Trophoblast cell (in vitro differentiated cells and primary cell): ENCODE data around the gene KY.

Experiments
- DNase-seq, 2 donors: peaks; one replicate each; pipeline ENCODE4 v3.0.0-alpha.2; 2016
- H2AFZ ChIP-seq: 2 replicates; pipeline ENCODE4 v1.6.1; 2013; ENCODE audit warnings: low read length, moderate library complexity, mild to moderate bottlenecking; ENCODE audit not compliant: insufficient read depth, poor library complexity
- H2AK5ac ChIP-seq: 2 replicates; pipeline ENCODE4 v1.6.1; 2013; ENCODE audit warnings: mild to moderate bottlenecking, low read length
- H2BK120ac ChIP-seq: 2 replicates; pipeline ENCODE4 v1.6.1; 2013; ENCODE audit warnings: low read length, mild to moderate bottlenecking, moderate library complexity; ENCODE audit not compliant: insufficient read depth, poor library complexity
- H2BK12ac ChIP-seq: 2 replicates; pipeline ENCODE4 v1.6.1; 2013; ENCODE audit warnings: mild to moderate bottlenecking, low read length, moderate library complexity
- H2BK5ac ChIP-seq: 2 replicates; pipeline ENCODE4 v1.6.1; 2013; ENCODE audit warnings: low read length, low read depth, moderate library complexity, mild to moderate bottlenecking; ENCODE audit not compliant: poor library complexity
- H3K14ac ChIP-seq: 2 replicates; pipeline ENCODE4 v1.6.1; 2013; ENCODE audit warnings: mild to moderate bottlenecking, low read length
- H3K18ac ChIP-seq: 2 replicates; pipeline ENCODE4 v1.6.1; 2013; ENCODE audit warnings: mild to moderate bottlenecking, low read length
- H3K23ac ChIP-seq: 2 replicates; pipeline ENCODE4 v1.6.1; 2013; ENCODE audit warnings: low read length
- H3K27ac ChIP-seq: 2 replicates; pipeline ENCODE4 v1.5.1; 2013; ENCODE audit warnings: low read depth, mild to moderate bottlenecking, inconsistent platforms, low read length, moderate library complexity
- H3K27me3 ChIP-seq: 2 replicates; pipeline ENCODE4 v1.6.1; 2013; ENCODE audit warnings: inconsistent platforms, mild to moderate bottlenecking, low read length, moderate library complexity; ENCODE audit not compliant: insufficient read depth
- H3K36me3 ChIP-seq, 2 experiments: 1 replicate in 1 of 2; 2 replicates in 1 of 2; pipeline ENCODE4 v1.6.1; 2013; ENCODE audit warnings: low read length in 2 of 2, mild to moderate bottlenecking in 2 of 2, moderate library complexity in 1 of 2; ENCODE audit not compliant: insufficient read depth in 2 of 2, control insufficient read depth in 1 of 2
- H3K4ac ChIP-seq: 2 replicates; pipeline ENCODE4 v1.6.1; 2013; ENCODE audit warnings: low read depth, mild to moderate bottlenecking, low read length, moderate library complexity
- H3K4me1 ChIP-seq, 2 experiments: 1 replicate in 1 of 2; 2 replicates in 1 of 2; pipeline ENCODE4 v1.6.1; 2013; ENCODE audit warnings: low read length in 2 of 2, mild to moderate bottlenecking in 2 of 2, moderate library complexity in 1 of 2; ENCODE audit not compliant: insufficient read depth in 2 of 2, control insufficient read depth in 1 of 2
- H3K4me2 ChIP-seq: 2 replicates; pipeline ENCODE4 v1.6.1; 2013; ENCODE audit warnings: inconsistent platforms, mild to moderate bottlenecking, low read length, moderate library complexity
- H3K4me3 ChIP-seq: 2 replicates; pipeline ENCODE4 v1.5.1; 2013; ENCODE audit warnings: mild to moderate bottlenecking, low read depth, low read length, inconsistent platforms
- H3K79me1 ChIP-seq: one replicate; pipeline ENCODE4 v1.6.1; 2013; ENCODE audit warnings: low read length
- H3K79me2 ChIP-seq: 2 replicates; pipeline ENCODE4 v1.6.1; 2013; ENCODE audit warnings: low read length, mild to moderate bottlenecking; ENCODE audit not compliant: control insufficient read depth, insufficient read depth, poor library complexity
- H3K9ac ChIP-seq: 2 replicates; pipeline ENCODE4 v1.6.1; 2013; ENCODE audit warnings: mild to moderate bottlenecking, low read length
- H3K9me3 ChIP-seq: 2 replicates; pipeline ENCODE4 v1.6.1; 2013; ENCODE audit warnings: low read depth, mild to moderate bottlenecking, control low read depth, inconsistent platforms, low read length; ENCODE audit not compliant: insufficient read depth
- H4K12ac ChIP-seq: 2 replicates; pipeline ENCODE4 v1.6.1; 2013; ENCODE audit warnings: low read depth, mild to moderate bottlenecking, low read length, moderate library complexity
- H4K8ac ChIP-seq: 2 replicates; pipeline ENCODE4 v1.6.1; 2013; ENCODE audit warnings: low read depth, mild to moderate bottlenecking, low read length, moderate library complexity
- H4K91ac ChIP-seq: one replicate; pipeline ENCODE4 v1.6.1; 2013; ENCODE audit warnings: low read depth, mild to moderate bottlenecking, low read length, moderate library complexity
- WGBS: extraction: QIAGEN DNeasy Blood & Tissue Kit; methylation state at CpG from one replicate; pipeline ENCODE4 v1.1.7; 2013; ENCODE audit warnings: missing lambda C conversion rate; ENCODE audit not compliant: insufficient read length, insufficient coverage; ENCODE audit errors: extremely low coverage; 5-methylcytosine and 5-hydroxymethylcytosine counted together

Gene KY

GRCh38 chr3:134659391-134660045 lies 8.7 kb upstream of the KY start:
- Histone ChIP-seq H4K91ac (no peak overlapping the region), H3K4me1 (no peaks in the 10 kb centered on the region), H3K79me1 (no peaks in the 10 kb centered on the region), H2BK5ac (no peak overlapping the region), H3K14ac (no peak overlapping the region), H3K23ac (no peak overlapping the region), H2BK120ac (no peak overlapping the region), H3K27ac (no peak overlapping the region), H3K4me2 (no peak overlapping the region), H3K27me3 (peaks cover 4% of the 10 kb centered on the region), H2AK5ac (no peak overlapping the region), H4K8ac (no peak overlapping the region), H3K4ac (no peak overlapping the region), H3K79me2 (no peaks in the 10 kb centered on the region), H3K4me3 (no peak overlapping the region), H3K9ac (no peak overlapping the region), H2BK12ac (no peak overlapping the region), H2AFZ (no peak overlapping the region), H3K36me3 (peaks cover 0 to 3% of the 10 kb centered on the region in 2 experiments), H3K9me3 (peaks cover 1% of the 10 kb centered on the region), H3K18ac (no peak overlapping the region), H4K12ac (no peak overlapping the region)
- WGBS = no CpG with 5 or more reads among the region's 15 CpGs
- no peak for DNase-seq

- no peak overlapping the region for H4K12ac ChIP-seq
- H2BK12ac ChIP-seq = no peak overlapping the region
- no peak overlapping the region for H3K4me3 ChIP-seq
- H2AK5ac ChIP-seq = no peak overlapping the region
- no peaks in the 10 kb centered on the region for H3K4me1 ChIP-seq
- H3K9ac ChIP-seq = no peak overlapping the region
- H3K18ac ChIP-seq = no peak overlapping the region
- peaks cover 0 to 3% of the 10 kb centered on the region in 2 experiments for H3K36me3 ChIP-seq
- peaks cover 7% of the 10 kb centered on the region for H3K27me3 ChIP-seq
- H3K27ac ChIP-seq = no peak overlapping the region
- H3K4me2 ChIP-seq = no peak overlapping the region
- H3K79me1 ChIP-seq = no peaks in the 10 kb centered on the region
- H3K79me2 ChIP-seq = no peaks in the 10 kb centered on the region
- no peak overlapping the region for H4K91ac ChIP-seq
- no peak overlapping the region for H3K14ac ChIP-seq
- no peak overlapping the region for H2BK5ac ChIP-seq
- H3K4ac ChIP-seq = no peak overlapping the region
- H2AFZ ChIP-seq = no peak overlapping the region
- peaks cover 1% of the 10 kb centered on the region for H3K9me3 ChIP-seq
- DNase-seq = no peak
- H2BK120ac ChIP-seq = no peak overlapping the region
- H3K23ac ChIP-seq = no peak overlapping the region
- no CpG with 5 or more reads among the region's 5 CpGs for WGBS
- no peak overlapping the region for H4K8ac ChIP-seq
These were observed 7.7 kb upstream of the KY start for GRCh38 chr3:134658555-134658954.

- no peak for DNase-seq
- Histone ChIP-seq H3K27me3 (peaks cover 22% of the 10 kb centered on the region), H4K91ac (no peak overlapping the region), H4K8ac (no peak overlapping the region), H3K14ac (no peak overlapping the region), H3K27ac (no peak overlapping the region), H3K18ac (no peak overlapping the region), H3K4me1 (no peaks in the 10 kb centered on the region), H2AK5ac (no peak overlapping the region), H3K79me1 (no peaks in the 10 kb centered on the region), H3K4me2 (no peak overlapping the region), H3K4me3 (no peak overlapping the region), H2AFZ (no peak overlapping the region), H3K4ac (no peak overlapping the region), H2BK120ac (no peak overlapping the region), H2BK5ac (no peak overlapping the region), H3K36me3 (peaks cover 0 to 3% of the 10 kb centered on the region in 2 experiments), H4K12ac (no peak overlapping the region), H3K23ac (no peak overlapping the region), H3K9ac (no peak overlapping the region), H2BK12ac (no peak overlapping the region), H3K9me3 (no peaks in the 10 kb centered on the region), H3K79me2 (no peaks in the 10 kb centered on the region)
- no CpG with 5 or more reads among the region's 7 CpGs for WGBS
These were observed 5.5 kb upstream of the KY start for GRCh38 chr3:134656211-134656800.

- Histone ChIP-seq H4K91ac (no peak overlapping the region), H3K4ac (no peak overlapping the region), H2BK120ac (no peak overlapping the region), H4K8ac (no peak overlapping the region), H3K9me3 (no peaks in the 10 kb centered on the region), H3K79me1 (no peaks in the 10 kb centered on the region), H3K27me3 (peaks cover 28% of the 10 kb centered on the region), H3K27ac (no peak overlapping the region), H3K79me2 (no peaks in the 10 kb centered on the region), H3K23ac (no peak overlapping the region), H3K9ac (no peak overlapping the region), H3K14ac (no peak overlapping the region), H3K36me3 (peaks cover 0 to 3% of the 10 kb centered on the region in 2 experiments), H4K12ac (no peak overlapping the region), H2BK12ac (no peak overlapping the region), H3K4me1 (peaks cover 0 to 3% of the 10 kb centered on the region in 2 experiments), H2AK5ac (no peak overlapping the region), H2BK5ac (no peak overlapping the region), H3K4me3 (no peak overlapping the region), H3K4me2 (no peak overlapping the region), H3K18ac (no peak overlapping the region), H2AFZ (no peak overlapping the region)
- DNase-seq = no peak
- no CpG with 5 or more reads among the region's 4 CpGs for WGBS
These were observed 4.9 kb upstream of the KY start for GRCh38 chr3:134655706-134656105.
